ENCODE data around the gene ELMO1. TPM values are rescaled to one million over a fixed set of nuclear protein-coding genes. Genes with fewer than 3 reads are reported as not detected.

Gene ELMO1
- total RNA-seq, 1 donor from 2014 or later: 29.4 TPM

GRCh38 chr7:37285706-37286453 is 162.8 kb downstream of the ELMO1 start:
- TF ChIP-seq CTCF (conservative IDR thresholded peaks at IDR 0.05): no peak
- Mint-ChIP-seq H3K27me3 (peaks cover 18% of the 10 kb centered on the region), H3K9me3 (no peaks in the 10 kb centered on the region), H3K4me1 (ENCODE audit: unreplicated experiment) (peaks cover 12% of the 10 kb centered on the region), H3K36me3 (no peaks in the 10 kb centered on the region), H3K4me3 (no peak overlapping the region), H3K27ac (no peak overlapping the region)
- DNase-seq (ENCODE audit: extremely low spot score, unreplicated experiment): no peak

DNA sequence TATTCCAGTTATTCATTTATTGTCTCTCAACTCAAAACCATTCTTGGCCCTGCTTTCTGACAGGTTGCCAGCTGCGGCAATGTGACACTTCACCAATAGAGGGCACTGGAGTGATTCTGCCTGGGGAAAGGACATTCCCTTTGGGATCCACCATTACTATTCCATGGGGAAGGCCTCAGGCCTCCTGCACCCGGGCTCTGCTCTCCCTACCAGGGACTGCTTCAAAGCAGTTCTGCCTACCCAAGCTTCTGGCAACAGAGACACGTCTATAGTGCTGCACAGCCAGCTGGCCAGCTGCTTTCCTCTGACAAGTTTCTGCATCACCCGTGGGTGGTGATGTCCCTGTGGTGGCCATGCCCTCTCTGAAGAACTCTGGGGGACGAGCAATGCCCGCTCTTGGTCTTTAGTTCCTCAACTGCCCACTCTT is 163.8 kb downstream of the ELMO1 start:
- peaks cover 18% of the 10 kb centered on the region for H3K27me3 Mint-ChIP-seq
- H3K27ac Mint-ChIP-seq: no peak overlapping the region
- peaks cover 12% of the 10 kb centered on the region for H3K4me1 Mint-ChIP-seq (ENCODE audit: unreplicated experiment)
- TF ChIP-seq CTCF (conservative IDR thresholded peaks at IDR 0.05): peak; percentile 81
- no peaks in the 10 kb centered on the region for H3K9me3 Mint-ChIP-seq
- no peaks in the 10 kb centered on the region for H3K36me3 Mint-ChIP-seq
- DNase-seq (ENCODE audit: extremely low spot score, unreplicated experiment): no peak
- no peak overlapping the region for H3K4me3 Mint-ChIP-seq

DNA sequence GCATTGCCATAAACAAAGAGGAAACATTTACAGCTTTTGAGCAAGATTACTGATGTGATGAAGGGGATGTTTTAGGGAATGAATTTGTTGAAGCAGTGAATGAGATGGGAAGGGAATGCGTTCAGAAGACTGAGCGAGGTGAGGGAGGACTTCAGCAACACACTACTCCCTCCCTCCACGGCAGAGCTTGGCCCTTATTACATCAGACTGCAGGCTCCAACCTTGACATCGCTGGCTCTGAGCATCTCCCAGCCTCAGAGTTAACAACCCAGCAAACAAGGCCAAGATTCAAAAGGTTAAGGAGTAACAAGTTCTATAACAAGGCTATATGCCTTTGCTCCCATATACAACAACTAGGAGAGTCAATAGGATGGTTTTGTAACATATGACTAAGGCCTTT is 164.4 kb downstream of the ELMO1 start:
- Mint-ChIP-seq H3K4me3 (no peak overlapping the region), H3K27me3 (peaks cover 18% of the 10 kb centered on the region), H3K9me3 (no peaks in the 10 kb centered on the region), H3K36me3 (no peaks in the 10 kb centered on the region), H3K27ac (no peak overlapping the region), H3K4me1 (ENCODE audit: unreplicated experiment) (peaks cover 12% of the 10 kb centered on the region)
- TF ChIP-seq CTCF (conservative IDR thresholded peaks at IDR 0.05): no peak
- no peak for DNase-seq (ENCODE audit: extremely low spot score, unreplicated experiment)

DNA sequence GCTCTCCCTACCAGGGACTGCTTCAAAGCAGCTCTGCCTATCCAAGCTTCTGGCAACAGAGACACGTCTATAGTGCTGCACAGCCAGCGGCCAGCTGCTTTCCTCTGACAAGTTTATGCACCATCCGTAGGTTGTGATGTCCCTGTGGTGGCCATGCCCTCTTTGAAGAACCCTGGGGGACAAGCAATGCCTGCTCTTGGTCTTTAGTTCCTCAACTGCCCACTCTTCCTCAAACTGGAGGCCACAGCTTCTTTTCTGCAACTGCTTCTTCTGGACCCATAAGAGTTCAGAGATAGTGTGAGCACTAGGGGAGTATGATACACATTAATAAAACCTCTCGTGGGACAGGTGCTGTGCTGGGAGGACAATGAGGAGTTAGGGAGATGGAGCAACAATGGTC is 164.9 kb downstream of the ELMO1 start:
- DNase-seq (ENCODE audit: extremely low spot score, unreplicated experiment): no peak
- H3K4me3 Mint-ChIP-seq: no peak overlapping the region
- no peaks in the 10 kb centered on the region for H3K36me3 Mint-ChIP-seq
- H3K4me1 Mint-ChIP-seq (ENCODE audit: unreplicated experiment): peaks cover 12% of the 10 kb centered on the region
- no peak for TF ChIP-seq CTCF (conservative IDR thresholded peaks at IDR 0.05)
- H3K9me3 Mint-ChIP-seq: no peaks in the 10 kb centered on the region
- peaks cover 15% of the 10 kb centered on the region for H3K27me3 Mint-ChIP-seq
- no peak overlapping the region for H3K27ac Mint-ChIP-seq

GRCh38 chr7:37282927-37283326 is 165.7 kb downstream of the ELMO1 start:
- H3K9me3 Mint-ChIP-seq: no peaks in the 10 kb centered on the region
- H3K4me3 Mint-ChIP-seq: no peak overlapping the region
- no peak overlapping the region for H3K27ac Mint-ChIP-seq
- peaks cover 15% of the 10 kb centered on the region for H3K27me3 Mint-ChIP-seq
- no peak for DNase-seq (ENCODE audit: extremely low spot score, unreplicated experiment)
- no peak for TF ChIP-seq CTCF (conservative IDR thresholded peaks at IDR 0.05)
- no peaks in the 10 kb centered on the region for H3K36me3 Mint-ChIP-seq
- peaks cover 12% of the 10 kb centered on the region for H3K4me1 Mint-ChIP-seq (ENCODE audit: unreplicated experiment)

Data from type B pancreatic cell (in vitro differentiated cells).